Tibial nerve (tissue), 4 donors: Measurements from ENCODE around the gene PCBD1. TPM values are rescaled to one million over a fixed set of nuclear protein-coding genes. Genes with fewer than 3 reads are reported as not detected.

Experiments
- DNase-seq, 2 donors: peaks; one replicate each; pipeline ENCODE4 v3.0.0-alpha.2; 2019; ENCODE audit warnings: low spot score in 2 of 2
- H3K27ac ChIP-seq, 4 donors: fragments of 200-600 bp; sonication (generic) in 3 of 4; one replicate each; pipeline ENCODE4 v1.5.1; 2017 to 2019; ENCODE audit warnings: mild to moderate bottlenecking in 1 of 4
- H3K27me3 ChIP-seq, 2 donors: fragments of 200-600 bp; sonication (generic) in 1 of 2; one replicate each; pipeline versions ENCODE4 v1.5.1 to v1.6.0; 2017 to 2019
- H3K36me3 ChIP-seq, 3 donors: fragments of 200-600 bp; sonication (generic); one replicate each; pipeline ENCODE4 v1.5.1; 2018 to 2019
- H3K4me1 ChIP-seq, 4 donors: fragments of 200-600 bp; sonication (generic) in 3 of 4; one replicate each; pipeline ENCODE4 v1.5.1; 2017 to 2019
- H3K4me3 ChIP-seq, 4 donors: fragments of 200-600 bp; sonication (generic) in 3 of 4; one replicate each; pipeline ENCODE4 v1.5.1; 2017 to 2019; ENCODE audit warnings: mild to moderate bottlenecking in 1 of 4, moderate library complexity in 1 of 4
- H3K9me3 ChIP-seq, 4 donors: fragments of 200-600 bp; sonication (generic) in 3 of 4; one replicate each; pipeline ENCODE4 v1.5.1; 2017 to 2019
- EP300 ChIP-seq, 2 donors: sonication (generic); formaldehyde crosslinking; IDR thresholded peaks; one replicate each; pipeline ENCODE4 v1.6.1; 2017; ENCODE audit warnings: antibody characterized with exemption in 2 of 2, mild to moderate bottlenecking in 1 of 2
- POLR2A ChIP-seq, 2 donors: fragments of 450-650 bp; IDR thresholded peaks; one replicate each; pipeline ENCODE4 v1.6.1; 2017; ENCODE audit warnings: antibody characterized with exemption in 2 of 2, mild to moderate bottlenecking in 2 of 2, moderate library complexity in 2 of 2
- WGBS, 2 donors: methylation state at CpG; one replicate each; pipeline ENCODE4 v1.1.5; 2018; 5-methylcytosine and 5-hydroxymethylcytosine counted together
- total RNA-seq, 4 donors: library from RNA; depleted of rRNA; stranded (reverse); fragments of >200 nt; gene quantifications; one replicate each; pipeline ENCODE4 v1.1.0, GENCODE V29; 2016
- TF ChIP-seq, protein P1 (sequence below), 5 experiments: fragments of 200-600 bp in 3 of 5; fragments of 450-650 bp in 2 of 5; sonication (generic) in 3 of 5; IDR thresholded peaks; one replicate each; pipeline ENCODE4 v1.5.1; 2016 to 2019; ENCODE audit warnings: antibody characterized with exemption in 5 of 5, mild to moderate bottlenecking in 3 of 5, moderate library complexity in 2 of 5

The PCBD1 gene
- total RNA-seq, 4 donors from 2014 or later, result 32.2 to 57.7 (median 39.1) TPM

GRCh38 chr10:70837660-70838059 lies 50.7 kb downstream of the PCBD1 start:
- Histone ChIP-seq H3K27ac (no peak overlapping the region), H3K4me3 (no peak overlapping the region), H3K27me3 (no peaks in the 10 kb centered on the region), H3K9me3 (peaks cover 0 to 9% (median 0%) of the 10 kb centered on the region in 4 donors), H3K36me3 (peaks cover 0 to 22% (median 3%) of the 10 kb centered on the region in 3 donors), H3K4me1 (peaks cover 0 to 21% (median 7%) of the 10 kb centered on the region in 4 donors)
- DNase-seq, result no peak
- WGBS, 2 donors, result 91 to 100% methylated on average over 3 of the region's 3 CpGs
- TF ChIP-seq, protein P1, sequence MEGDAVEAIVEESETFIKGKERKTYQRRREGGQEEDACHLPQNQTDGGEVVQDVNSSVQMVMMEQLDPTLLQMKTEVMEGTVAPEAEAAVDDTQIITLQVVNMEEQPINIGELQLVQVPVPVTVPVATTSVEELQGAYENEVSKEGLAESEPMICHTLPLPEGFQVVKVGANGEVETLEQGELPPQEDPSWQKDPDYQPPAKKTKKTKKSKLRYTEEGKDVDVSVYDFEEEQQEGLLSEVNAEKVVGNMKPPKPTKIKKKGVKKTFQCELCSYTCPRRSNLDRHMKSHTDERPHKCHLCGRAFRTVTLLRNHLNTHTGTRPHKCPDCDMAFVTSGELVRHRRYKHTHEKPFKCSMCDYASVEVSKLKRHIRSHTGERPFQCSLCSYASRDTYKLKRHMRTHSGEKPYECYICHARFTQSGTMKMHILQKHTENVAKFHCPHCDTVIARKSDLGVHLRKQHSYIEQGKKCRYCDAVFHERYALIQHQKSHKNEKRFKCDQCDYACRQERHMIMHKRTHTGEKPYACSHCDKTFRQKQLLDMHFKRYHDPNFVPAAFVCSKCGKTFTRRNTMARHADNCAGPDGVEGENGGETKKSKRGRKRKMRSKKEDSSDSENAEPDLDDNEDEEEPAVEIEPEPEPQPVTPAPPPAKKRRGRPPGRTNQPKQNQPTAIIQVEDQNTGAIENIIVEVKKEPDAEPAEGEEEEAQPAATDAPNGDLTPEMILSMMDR (IDR thresholded peaks at IDR 0.05), result no peak
- TF ChIP-seq POLR2A (IDR thresholded peaks at IDR 0.05), result no peak
- TF ChIP-seq EP300 (IDR thresholded peaks at IDR 0.05), result no peak

- no peak overlapping the region for H3K27ac ChIP-seq
- WGBS, 2 donors, result 94 to 96% methylated on average over 2 of the region's 2 CpGs
- no peaks in the 10 kb centered on the region for H3K27me3 ChIP-seq
- H3K4me3 ChIP-seq, result no peak overlapping the region
- DNase-seq, result no peak
- peaks cover 0 to 9% (median 0%) of the 10 kb centered on the region in 4 donors for H3K9me3 ChIP-seq
- peaks cover 0 to 19% (median 0%) of the 10 kb centered on the region in 3 donors for H3K36me3 ChIP-seq
- peaks cover 0 to 31% (median 8%) of the 10 kb centered on the region in 4 donors for H3K4me1 ChIP-seq
- TF ChIP-seq, protein P1 (IDR thresholded peaks at IDR 0.05), result no peak
- TF ChIP-seq POLR2A (IDR thresholded peaks at IDR 0.05) (no peak), EP300 (IDR thresholded peaks at IDR 0.05) (no peak)
Observed at GRCh38 chr10:70836319-70836718, 52.0 kb downstream of the PCBD1 start.

- no peak overlapping the region for H3K27ac ChIP-seq
- no peaks in the 10 kb centered on the region for H3K27me3 ChIP-seq
- 81 to 96% methylated on average over 7 of the region's 7 CpGs for WGBS, 2 donors
- DNase-seq, result no peak
- H3K36me3 ChIP-seq, result peaks cover 0 to 23% (median 0%) of the 10 kb centered on the region in 3 donors
- peaks cover 0 to 31% (median 8%) of the 10 kb centered on the region in 4 donors for H3K4me1 ChIP-seq
- TF ChIP-seq POLR2A (IDR thresholded peaks at IDR 0.05) (no peak), EP300 (IDR thresholded peaks at IDR 0.05) (no peak)
- TF ChIP-seq, protein P1 (IDR thresholded peaks at IDR 0.05), result no peak
- H3K4me3 ChIP-seq, result no peak overlapping the region
- peaks cover 0 to 9% (median 0%) of the 10 kb centered on the region in 4 donors for H3K9me3 ChIP-seq
Observed at GRCh38 chr10:70834441-70835151, 53.8 kb downstream of the PCBD1 start.

DNA sequence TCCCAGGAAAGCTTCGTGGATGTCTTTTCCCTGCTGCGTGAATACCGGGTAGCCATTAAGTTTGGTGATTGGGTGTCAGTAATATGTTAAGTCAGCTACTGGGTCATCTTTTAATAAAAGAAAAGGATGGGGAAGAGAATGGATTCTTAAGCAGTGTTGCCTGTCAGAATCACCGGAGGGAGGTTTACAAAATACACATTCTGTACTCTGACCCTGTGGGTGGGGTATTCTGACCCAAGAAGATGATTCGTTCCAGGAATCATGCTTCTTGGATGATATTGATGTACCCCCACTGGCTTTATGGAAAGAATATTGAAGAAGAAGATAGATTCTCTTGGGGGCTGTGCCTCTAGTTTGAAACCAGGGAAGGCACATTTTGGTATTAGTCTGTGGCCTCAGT lies 54.3 kb downstream of the PCBD1 start:
- Histone ChIP-seq H3K27ac (no peak overlapping the region), H3K9me3 (peaks cover 0 to 9% (median 0%) of the 10 kb centered on the region in 4 donors), H3K36me3 (peaks cover 0 to 23% (median 0%) of the 10 kb centered on the region in 3 donors), H3K4me3 (no peak overlapping the region), H3K4me1 (peaks cover 0 to 31% (median 8%) of the 10 kb centered on the region in 4 donors), H3K27me3 (no peaks in the 10 kb centered on the region)
- no peak for TF ChIP-seq EP300 (IDR thresholded peaks at IDR 0.05)
- no peak for TF ChIP-seq POLR2A (IDR thresholded peaks at IDR 0.05)
- TF ChIP-seq, protein P1 (IDR thresholded peaks at IDR 0.05), result no peak
- no peak for DNase-seq
- WGBS, 2 donors, result 71 to 74% methylated on average over 5 of the region's 5 CpGs

DNA sequence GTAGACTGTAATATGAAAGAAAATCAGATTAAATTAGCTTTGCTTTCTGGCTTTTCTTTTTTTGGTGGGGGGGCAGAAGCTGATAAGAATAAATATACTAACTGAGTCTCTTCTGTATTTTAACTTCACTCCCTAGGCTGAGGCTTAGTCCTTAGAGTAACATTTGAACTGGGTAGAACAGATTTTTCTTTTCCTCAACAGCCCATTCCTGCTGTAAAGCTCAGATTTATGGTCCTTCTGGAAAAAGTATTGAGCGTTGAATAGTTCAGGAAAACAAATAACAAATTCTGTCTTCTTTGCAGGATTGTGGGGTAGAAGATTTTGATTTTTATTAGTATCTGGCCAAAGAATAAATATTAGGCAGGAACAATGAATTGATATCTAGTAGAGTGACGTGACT lies 54.8 kb downstream of the PCBD1 start:
- Histone ChIP-seq H3K27me3 (no peaks in the 10 kb centered on the region), H3K4me1 (peaks cover 0 to 32% (median 8%) of the 10 kb centered on the region in 4 donors), H3K27ac (peak overlapping the region in 1 of 4 donors; percentile 25), H3K36me3 (peaks cover 0 to 23% (median 0%) of the 10 kb centered on the region in 3 donors), H3K9me3 (peaks cover 0 to 9% (median 0%) of the 10 kb centered on the region in 4 donors), H3K4me3 (no peak overlapping the region)
- 70 to 81% methylated on average over 2 of the region's 2 CpGs for WGBS, 2 donors
- DNase-seq, result no peak
- no peak for TF ChIP-seq POLR2A (IDR thresholded peaks at IDR 0.05)
- TF ChIP-seq EP300 (IDR thresholded peaks at IDR 0.05), result no peak
- TF ChIP-seq, protein P1 (IDR thresholded peaks at IDR 0.05), result no peak
